NCI-H2227 (cell line): ENCODE data around the gene TTLL3.
A peak's percentile ranks its signal among the peaks of the same experiment; 100 is the strongest.
"Not testable (repeated sequence)": the region's sequence is repeated elsewhere in the genome, so short reads cannot be mapped to it uniquely, and the experiment has no call there.

ENCODE experiments used
- DNase-seq: peaks from one replicate; lab custom pipeline; 2025; ENCODE audit not compliant: unreplicated experiment; lab: John Stamatoyannopoulos, UW

TTLL3 gene

DNA sequence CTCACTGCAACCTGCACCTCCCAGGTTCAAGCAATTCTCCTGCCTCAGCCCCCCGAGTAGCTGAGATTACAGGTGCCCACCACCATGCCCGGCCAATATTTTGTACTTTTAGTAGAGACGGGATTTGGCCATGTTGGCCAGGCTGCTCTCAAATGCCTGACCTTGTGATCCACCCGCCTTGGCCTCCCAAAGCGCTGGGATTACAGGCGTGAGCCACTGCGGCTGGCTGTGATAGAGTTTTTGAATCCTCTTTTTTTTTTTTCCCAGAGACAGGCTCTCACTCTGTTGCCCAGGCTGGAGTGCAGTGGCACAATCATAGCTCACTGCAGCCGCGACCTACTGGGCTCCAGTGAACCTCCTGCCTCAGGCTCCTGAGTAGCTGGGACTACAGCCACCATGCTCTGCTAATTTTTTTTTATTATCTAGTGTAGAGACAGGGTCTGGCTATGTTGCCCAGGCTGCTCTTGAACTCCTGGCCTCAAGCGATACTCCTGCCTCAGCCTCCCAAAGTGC is 55.1 kb downstream of the TTLL3 start:
- not testable (repeated sequence) for DNase-seq

DNA sequence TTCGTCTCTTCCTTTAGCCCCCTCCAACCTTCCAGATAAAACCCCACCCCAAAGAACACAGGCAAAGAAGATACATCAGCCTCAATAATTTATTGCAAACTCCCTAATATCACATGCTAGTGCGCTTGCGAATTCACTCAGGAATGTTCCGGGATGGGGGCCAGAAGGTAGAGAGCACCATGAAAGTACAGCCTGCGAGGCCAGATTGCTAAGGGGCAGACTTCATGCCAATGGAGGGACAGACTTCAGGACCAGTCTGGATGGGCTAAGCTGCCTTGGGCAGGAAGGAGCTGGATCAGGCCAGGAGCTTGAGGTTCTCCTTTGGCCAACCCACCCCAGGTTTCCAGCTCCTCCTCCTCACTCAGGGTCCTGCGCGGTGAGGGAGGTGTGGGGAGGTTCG is 56.6 kb downstream of the TTLL3 start:
- no peak for DNase-seq

DNA sequence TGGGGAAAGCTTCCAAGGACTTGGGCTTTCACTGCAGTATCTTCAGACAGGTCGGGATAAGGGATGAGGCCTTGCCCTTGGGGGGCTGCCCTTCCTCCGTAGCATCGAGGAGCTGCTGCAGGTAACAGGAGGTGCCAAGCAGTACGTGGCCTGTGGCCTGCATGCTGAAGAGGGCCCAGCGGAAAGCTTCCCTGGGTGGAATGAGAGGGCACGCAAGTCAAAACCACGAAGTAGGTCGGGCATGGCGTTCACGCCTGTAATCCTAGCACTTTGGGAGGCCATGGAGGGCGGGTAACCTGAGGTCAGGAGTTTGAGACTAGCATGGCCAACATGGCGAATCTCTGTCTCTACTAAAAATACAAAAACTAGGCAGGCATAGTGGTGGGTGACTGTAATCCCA is 57.0 kb downstream of the TTLL3 start:
- DNase-seq = no peak

DNA sequence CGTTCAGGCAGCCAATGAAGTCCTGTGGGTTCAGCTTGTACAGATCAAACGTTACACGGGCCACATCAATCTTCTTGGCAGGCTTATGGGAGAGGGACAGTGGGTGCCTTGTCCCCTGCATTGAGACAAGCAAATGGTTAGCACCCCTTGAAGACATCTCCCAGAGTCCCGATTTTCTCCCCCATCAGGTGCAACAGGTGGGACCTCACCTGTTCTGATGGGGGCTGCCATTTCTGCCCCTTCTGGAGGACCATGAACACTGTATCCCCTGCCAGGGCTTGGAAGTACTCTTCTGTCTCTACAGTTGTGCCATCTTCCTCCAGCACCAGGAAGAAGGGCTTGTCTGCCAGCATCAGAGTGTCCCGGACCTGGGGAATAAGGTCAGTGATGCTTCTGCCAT is 59.9 kb downstream of the TTLL3 start:
- no peak for DNase-seq

DNA sequence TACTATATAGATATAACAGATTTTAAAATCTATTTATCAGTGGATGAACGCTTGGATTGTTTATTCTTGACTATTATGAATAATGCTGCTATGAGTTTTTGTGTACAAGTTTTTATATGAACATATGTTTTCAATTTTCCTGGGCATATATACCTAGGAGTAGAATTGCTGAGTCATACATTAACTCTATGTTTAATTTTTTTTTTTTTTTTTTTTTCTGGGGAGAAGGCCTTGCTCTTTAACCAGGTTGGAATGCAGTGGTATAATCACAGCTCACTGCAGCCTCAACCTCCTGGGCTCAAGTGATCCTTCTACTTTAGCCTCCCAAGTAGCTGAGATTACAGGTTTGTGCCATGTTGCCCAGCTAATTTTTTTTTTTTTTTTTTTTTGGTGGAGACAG is 60.9 kb downstream of the TTLL3 start:
- no peak for DNase-seq

GRCh38 chr3:9872067-9872466 is 62.0 kb downstream of the TTLL3 start:
- not testable (repeated sequence) for DNase-seq

GRCh38 chr3:9875448-9875847 is 65.4 kb downstream of the TTLL3 start:
- DNase-seq = peak; percentile 36

- DNase-seq = not testable (repeated sequence)
These were observed 66.2 kb downstream of the TTLL3 start for GRCh38 chr3:9876255-9876654.

GRCh38 chr3:9876991-9877390 is 66.9 kb downstream of the TTLL3 start:
- no peak for DNase-seq

DNA sequence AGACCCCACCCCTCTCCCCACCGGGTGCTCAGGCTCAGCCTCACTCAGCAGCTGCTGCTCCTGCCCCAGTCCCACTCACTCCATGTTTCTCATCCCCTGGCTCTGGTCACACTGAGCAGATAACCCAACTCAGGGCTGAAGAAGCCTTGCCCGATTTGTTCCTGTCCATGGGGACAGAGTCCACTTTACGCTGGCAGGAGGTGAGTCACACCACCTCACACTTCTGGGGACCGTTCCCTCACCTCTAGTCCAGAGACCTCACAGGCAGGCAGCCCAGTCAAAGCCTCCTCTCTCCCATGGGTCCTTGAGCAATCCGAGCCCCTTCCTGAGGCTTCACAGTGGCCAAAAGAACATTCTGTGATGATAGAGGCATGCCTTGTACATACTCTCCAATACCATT is 68.6 kb downstream of the TTLL3 start:
- no peak for DNase-seq

DNA sequence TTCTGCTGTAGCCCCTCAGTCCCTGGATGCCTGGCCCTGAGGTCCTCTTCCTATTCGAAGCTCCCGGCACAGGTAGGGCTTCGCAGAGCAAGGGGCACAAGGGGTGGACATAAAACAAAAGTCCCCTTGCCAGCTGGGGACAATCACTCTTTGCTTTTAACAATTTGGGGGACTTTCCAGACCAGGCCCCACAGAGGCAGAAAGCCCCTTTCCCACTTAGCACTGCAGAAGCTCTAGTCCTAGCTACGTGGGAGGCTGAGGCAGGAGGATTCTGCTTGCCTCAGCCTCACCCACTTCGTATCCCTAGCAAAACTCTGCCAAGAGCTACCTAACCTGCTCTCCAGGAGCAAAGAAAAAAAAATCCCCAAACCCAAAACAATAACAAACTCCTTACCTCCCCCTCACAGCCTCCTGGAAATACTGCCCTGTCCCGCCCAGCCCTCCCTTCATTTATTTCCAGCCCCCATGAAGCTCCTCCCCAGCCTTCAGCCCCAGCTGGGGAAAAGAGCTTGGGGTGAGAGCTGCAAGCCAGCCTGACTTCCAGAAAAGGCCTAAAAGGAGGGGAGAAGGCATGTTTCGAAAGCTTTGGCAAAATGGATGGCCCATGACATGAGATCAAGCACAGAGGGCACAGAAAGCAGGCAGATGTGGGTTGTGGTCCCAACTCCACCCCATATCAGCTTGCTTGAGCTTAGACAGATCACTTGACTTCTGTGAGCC is 69.9 kb downstream of the TTLL3 start, which contains the start of gene CIDEC:
CIDEC (minus strand) TSS at position 424 of the 720 bp plus-strand sequence. CDS start 1,767 bp downstream, outside the sequence.
- DNase-seq = no peak

GRCh38 chr3:9881441-9881840 is 71.4 kb downstream of the TTLL3 start:
- no peak for DNase-seq

GRCh38 chr3:9883706-9884554 is 73.9 kb downstream of the TTLL3 start:
- DNase-seq = no peak

- DNase-seq = no peak
These were observed 74.6 kb downstream of the TTLL3 start for GRCh38 chr3:9884555-9885165.
